ENCODE data around the gene EFNA2.

Gene EFNA2

DNA sequence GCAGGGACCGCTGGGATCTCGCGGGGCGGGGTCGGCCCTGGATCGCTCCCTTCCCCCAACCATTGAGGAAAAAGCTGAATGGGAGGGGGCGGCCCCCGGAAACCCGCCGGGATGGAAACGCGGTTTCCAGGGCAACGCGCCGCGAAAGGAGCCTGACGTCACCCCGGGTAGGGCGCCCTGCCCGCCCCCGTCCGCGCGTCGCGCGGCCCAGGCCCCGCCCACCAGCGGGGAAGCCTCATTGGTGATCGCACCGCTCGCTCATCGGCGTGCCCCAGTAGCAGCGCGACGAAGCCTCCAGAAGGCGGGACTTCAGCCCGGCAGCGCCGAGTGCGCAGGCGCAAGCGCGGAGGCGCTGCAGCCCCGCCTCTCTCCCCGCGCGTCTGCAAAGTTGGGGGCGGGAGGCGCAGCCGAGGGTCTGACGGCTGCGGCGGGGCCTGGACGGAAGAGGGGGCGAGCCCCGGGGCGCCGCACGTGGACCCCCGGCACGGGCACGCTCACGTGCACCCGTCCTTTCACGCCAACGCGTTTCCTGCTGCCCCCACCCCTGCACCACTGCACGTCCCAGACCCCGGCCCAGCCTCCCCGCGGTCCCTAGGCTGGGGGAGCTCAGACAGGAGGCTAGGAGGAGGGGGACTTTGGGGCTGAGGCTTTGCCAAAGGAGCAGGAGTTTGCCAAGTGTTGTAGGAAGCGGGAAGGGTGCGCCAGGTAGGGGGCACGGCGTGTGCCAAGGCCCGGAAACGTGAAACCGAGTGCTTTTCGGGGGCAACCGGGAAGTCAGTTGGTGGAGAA is 24.7 kb upstream of the EFNA2 start:
- DNase-seq, result peak; percentile 97

DNA sequence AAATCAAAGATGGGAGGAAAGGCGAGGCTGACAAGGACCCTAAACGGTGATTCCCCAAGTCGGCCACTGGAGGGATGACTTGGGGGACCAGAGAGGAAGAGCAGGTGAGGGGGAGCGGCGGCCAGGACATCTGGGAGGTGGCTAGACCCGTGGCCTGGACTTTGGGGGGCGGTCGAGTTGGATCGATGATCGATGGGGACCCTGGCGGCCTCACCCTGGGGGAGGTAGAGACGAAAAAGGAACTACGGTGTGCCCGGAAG is 24.2 kb upstream of the EFNA2 start:
- no peak for DNase-seq

DNA sequence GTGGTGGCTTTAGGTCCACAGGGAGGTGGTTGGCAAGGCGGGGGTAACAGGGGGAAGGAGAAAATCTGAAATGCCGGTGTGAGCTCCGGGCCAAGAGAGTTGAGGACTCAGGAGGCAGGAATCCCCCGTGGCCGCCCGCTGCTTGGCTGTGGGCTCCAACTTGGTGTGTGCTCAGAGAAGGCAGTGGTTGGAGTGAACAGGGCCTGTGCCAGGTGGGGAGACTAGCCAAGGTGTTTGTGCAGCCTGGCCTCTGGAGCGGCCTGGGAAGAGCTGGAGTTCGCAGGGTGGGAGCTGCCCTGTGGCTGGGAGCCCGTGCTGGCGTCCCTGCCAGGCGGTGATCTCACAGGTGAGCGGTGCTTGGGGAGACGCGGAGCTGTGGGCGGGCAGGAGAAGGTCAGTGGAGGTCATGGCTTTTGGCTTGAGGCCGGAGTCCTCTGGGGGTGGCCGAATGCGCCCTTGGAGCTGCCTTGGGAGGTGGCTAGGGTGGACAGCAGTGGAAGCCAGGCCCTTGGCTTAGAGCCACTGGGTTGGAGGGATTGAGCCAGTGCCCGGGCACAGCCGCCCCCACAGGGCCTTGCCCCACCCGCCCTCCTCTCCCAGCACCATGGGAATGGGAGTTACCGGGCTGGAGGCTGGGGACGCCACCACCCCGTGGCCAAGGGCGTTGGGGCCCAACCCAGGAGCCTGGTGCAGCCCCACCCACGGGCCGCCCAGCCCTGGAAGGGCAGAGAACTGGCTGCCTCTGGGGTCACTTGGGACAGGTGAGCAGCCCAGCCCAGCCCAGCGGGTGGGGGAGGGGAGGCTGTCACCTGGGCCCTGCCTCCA is 23.7 kb upstream of the EFNA2 start:
- DNase-seq, result no peak

DNA sequence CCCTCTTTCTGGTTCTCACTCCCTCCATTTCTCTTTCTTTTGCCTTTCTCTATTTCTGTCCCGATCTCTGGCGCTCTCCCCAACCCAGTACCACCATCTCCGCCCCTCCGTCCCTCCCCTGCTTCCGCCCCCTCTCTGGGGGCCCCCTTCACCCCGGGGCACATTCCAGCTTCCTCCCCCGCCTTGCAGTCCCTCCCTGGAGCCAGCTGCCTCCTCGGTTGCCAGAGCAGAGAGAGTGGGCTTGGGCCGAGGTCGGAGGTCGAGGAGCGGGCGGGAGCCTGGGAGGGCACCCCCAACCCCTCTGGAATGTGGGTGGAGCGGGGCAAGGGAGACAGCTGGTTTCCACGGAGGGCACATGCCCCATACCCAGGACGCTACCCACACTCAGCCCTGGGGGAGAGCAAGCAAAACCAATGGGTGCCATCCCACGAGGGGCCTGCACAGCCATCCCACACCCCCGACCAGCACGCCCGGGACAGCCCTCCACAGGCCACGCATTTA is 23.0 kb upstream of the EFNA2 start:
- DNase-seq, result no peak

DNA sequence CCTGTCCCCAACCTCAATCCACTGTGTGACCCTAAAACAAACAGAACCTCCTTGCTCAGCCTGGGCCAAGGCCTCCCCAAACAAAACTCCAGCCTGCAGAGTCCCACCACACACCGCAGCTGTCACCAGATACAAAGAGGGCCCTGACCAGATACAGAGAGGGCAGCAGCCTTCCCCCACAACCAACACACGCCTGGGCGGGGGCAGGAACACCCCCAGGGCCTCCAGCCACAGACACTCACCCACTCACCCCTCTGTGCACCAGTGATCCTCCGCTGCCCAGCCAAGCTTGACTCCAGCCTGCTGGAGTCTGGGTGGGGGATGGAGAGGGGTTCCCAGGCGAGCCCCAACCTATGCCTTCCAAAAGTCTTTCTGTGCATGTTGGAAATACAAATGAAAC is 22.5 kb upstream of the EFNA2 start:
- DNase-seq, result no peak

DNA sequence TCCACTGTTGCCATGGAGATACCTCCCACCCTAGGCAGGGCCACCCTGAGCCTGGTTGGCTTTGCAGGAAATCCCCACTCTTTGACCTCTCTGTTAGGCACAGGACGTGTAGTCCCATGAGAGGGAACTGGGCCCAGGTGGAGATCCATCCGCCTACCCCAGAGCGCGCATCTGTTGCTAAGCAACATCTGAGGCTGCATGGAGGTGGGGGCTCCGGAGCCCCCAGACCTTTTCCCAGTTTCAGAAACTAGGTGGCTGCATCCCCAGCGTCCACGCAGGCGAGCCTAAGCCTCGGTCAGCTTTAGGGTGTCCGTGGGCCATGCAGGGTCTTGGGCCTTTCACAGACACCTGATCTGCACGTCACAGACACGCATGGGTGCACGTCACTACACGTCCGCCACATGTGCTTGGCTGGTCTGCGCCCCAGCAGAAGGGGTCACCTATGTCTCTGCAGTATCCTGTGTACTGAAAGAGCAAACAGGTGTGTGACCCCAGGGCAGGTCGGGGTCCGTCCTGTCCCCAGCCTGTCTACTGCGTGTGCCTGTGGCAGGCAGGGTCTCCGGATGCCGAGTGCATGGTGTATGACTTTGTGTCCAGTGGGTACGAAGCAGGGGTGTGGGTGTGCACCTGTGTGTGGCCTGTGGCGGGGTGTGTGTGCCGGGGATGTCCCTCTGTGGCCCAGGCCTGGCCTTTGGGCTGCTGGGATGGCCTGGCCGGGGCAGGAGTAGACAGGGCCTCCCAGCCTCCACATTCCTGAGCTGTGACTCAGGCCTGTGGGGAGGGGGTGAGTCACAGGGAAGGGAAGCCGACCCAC is 20.7 kb upstream of the EFNA2 start:
- no peak for DNase-seq

DNA sequence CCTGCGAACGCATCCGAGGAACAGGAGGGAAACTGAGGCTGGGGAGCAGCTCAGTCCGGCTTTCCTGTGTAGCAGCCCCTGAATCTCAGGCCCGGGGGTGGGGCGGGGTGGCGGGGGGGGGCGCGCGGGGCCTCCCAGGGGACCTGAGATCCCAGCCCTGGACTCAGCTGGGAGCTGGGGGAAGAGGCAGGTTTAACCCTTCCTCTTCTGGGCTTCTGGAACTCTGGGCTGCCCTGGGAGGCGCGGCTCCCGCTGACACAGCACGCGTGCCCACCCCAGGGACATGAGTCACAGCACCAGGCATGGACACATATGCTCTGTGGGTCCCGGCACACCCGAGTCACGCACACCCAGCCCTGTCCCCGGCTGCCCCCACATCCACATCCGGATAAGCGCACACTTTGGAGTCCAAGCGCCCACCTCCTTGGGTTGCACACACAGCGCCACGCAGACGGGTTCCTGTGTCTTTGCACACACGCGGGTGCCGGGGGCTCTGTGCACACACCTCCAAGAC is 20.0 kb upstream of the EFNA2 start:
- peak; percentile 44 for DNase-seq

DNA sequence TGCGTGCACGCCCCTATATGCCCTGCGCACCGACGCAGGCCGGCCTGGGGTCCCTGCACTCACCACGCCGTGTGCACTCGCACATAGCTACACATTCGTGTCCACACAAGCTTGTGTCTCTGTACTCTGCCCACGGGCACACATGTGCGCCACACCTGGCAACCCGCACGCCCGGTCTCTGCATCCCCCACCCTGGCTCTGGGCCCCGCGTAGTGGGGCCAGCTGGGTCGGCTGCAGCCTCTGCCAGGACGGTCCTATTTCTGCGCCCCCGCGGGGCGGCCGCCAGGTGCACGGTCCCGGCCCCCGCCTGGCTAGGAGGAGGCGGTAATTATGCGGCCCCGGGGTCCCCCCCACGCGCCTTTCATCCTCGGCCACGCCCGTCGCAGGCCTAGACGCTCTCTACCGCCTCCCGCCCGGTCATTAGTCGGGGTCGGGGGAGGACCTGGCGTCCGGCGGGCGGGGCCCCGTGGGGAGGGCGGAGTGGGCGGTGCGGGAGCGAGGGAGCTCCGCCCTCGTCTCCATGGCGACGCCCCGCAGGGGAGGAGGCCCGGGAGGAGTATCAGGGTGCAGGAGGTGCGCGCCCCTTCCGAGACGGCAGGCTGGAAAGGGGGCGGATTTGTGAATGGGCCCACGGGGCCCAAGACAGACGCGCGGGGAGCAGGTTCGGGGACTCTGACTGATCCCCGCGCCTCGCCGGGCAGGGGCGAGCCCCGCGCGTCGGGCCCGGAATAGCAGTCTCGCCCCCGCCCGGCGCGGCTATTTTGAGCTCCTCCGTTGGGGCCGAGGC is 19.4 kb upstream of the EFNA2 start:
- peak; percentile 70 for DNase-seq

DNA sequence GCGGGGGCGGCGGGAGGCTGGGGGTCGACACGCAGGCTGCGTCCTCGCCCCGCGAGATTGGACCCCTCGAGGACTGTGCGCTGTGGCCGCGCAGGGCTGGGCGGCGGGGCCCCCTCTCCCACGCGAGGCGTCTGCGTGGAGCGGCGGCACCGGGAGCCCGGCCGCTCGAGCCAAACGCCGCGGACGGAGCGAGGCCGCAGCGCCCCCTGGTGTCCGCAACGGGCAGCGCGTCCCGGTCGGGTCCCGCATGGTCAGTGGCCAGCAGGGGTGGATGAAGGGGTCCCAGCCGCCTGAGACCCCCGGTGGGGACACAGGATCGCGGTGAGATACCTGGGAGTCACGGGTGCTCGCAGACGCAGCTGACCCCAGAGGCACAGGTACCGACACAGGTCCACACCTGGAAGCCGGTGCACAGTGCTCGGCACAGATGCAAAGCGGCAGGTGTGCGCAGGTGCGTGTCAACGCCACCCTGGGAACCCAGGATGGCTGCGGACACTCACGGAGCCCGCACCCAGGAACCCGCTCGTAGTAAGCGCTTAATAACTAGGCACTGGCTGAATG is 18.7 kb upstream of the EFNA2 start:
- peak; percentile 60 for DNase-seq

DNA sequence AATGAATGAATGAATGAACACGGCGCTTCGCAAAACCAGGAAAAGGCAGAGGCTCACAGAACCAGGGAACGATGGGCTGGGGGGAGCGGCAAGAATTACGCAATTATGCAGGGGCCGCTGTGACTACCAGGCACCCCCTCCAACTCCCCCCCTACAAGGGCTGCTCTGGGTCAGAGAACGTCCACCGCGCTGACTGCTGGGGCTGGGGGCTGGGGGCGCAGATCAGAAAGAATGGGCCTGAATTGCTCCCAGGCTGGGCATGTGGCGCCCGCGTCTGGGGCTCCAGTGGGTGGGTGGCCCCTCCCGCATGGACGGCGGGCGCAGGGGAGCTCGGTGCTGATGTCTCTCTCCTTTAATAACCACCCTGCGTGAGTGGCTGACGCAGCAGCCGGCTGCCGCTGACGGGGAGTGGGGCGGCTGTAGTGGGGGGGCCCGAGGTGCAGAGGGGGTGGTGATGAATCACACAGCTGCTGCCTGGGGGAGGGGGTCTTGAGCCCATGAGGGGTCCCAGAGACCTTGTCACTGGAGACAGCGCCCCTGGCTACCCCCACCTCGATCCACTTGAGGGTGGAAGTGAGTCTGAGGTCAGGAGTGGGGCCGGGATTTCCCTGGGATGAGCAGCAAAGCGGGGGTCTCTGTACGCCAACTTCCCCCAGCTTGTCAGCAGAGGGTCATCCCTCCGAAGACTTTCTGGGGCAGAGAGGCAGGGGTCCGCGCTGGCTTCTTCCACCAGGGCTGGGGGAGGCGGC is 18.0 kb upstream of the EFNA2 start:
- peak; percentile 30 for DNase-seq

DNA sequence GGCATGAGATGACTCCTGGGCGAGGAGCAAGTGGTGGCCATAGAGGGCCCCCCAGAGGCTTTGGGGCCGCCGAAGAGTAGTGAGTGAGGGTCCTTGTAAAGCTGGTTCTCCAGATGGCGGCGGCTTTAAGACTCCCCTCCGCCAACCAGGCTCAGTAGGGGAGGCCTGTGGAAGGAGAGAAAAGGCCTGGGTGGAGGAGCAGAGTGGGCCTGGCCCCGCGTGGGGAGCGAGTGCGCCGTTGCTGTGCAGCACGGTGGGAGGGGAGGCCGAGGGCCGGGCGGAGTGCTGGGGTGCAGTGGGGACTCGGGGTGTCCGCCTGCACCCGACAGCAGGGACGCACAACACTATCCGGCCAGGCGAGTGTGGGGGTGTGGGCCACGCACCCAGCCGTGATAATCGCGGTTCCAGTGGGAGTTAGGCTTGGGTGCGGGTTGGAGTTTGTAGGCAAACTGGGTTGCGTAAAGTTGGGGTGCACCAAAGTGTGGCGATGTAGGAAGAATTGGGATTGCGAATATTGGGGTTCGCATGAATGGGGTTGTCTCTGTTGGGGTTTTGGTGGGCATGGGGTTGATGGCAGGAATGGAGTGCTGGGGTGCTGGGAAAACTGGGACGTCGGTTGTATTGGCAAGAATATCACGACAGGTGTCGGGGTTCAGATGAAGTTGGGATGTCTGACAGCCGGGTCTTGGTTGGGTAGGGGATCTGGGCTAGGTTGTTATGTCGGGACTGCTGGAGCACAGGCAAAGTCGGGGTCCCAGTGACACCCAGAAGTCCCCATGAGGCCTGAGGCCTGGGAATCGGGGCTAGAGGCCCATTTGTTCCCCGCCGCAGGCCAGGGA is 17.2 kb upstream of the EFNA2 start:
- DNase-seq, result no peak

DNA sequence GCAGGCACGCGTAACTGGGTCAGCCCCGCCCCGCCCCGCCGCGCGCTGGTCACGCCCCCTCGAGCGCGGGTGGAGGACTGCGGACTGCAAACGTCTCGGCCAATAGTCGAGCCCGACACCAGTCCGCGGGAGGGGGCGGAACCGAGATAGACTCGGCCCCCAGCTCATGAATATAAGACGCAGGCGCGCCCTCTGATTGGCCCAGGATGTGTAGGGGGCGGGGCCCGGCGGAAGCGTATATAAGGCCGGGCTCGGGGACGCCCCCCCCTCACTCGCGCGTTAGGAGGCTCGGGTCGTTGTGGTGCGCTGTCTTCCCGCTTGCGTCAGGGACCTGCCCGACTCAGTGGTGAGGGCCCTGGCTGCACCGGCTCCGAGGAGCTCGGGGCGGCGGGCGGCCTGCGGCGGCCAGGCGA is 16.6 kb upstream of the EFNA2 start, which contains the start of gene CIRBP:
CIRBP (plus strand) TSS at position 268 of the 413 bp plus-strand sequence. CDS start 1,602 bp downstream, outside the sequence.
- peak; percentile 99 for DNase-seq

DNA sequence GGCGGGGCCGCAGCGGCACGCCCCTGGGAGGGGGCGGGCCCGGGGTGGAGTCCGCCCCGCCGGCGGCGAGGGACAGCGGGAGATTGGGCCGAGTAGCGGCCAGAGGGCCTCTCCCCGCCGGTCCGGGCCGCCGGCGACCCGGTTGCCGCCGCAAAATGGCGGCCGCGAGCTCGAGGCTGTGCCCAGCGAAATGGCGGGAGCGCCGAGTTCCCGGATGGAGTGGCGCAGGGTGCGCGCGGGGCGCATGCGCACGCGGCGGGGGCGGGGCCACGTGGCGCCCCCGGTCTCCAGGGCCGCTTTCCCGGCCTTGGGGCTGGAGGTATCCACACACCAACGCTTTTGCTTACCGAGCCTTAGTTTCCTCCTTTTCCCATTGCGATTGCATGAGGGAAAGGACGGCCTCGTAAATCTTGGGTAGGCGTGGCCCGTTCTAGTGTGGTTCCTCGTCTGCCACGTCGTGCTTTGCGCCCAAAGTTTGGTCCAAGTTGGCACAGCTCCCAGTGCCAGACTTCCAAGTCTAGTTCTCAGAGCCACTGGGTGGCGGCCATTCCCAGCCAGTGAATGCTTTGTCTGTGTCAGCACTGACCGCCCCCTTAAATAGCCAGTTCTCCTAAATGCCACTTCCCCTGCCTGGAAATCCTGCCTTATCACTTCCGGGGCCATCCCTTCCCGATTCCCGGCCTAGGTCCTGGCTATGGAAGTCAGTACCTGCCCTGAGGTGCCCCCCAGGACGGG is 16.0 kb upstream of the EFNA2 start:
- peak; percentile 86 for DNase-seq

DNA sequence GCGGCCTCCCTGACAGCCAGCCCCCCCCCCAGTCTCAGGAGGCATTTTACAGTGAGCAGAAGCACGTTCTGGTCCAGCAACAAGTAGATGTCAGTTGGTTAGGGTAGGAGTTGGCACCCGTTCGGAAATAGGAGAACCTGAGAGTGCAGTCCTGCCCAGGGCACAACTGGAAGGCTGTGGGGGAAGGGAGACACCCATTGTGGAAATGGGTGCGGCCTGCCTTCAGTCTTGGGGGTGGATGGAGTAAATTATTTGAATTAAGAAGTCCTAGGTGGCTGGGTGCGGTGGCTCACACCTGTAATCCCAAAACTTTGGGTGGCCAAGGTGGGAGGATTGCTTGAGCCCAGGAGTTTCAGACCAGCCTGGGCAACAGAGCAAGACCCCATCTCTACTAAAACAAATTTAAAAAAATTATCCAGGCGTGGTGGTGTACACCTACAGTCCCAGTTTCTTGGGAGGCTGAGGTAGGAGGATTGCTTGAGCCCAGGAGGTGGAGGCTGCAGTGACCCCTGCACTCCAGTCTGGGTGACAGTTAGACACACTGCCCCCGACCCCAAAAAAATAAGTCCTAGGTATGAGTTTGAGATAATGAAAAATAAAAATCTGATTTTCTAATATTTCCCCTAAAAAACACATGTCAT is 15.3 kb upstream of the EFNA2 start:
- peak; percentile 40 for DNase-seq

DNA sequence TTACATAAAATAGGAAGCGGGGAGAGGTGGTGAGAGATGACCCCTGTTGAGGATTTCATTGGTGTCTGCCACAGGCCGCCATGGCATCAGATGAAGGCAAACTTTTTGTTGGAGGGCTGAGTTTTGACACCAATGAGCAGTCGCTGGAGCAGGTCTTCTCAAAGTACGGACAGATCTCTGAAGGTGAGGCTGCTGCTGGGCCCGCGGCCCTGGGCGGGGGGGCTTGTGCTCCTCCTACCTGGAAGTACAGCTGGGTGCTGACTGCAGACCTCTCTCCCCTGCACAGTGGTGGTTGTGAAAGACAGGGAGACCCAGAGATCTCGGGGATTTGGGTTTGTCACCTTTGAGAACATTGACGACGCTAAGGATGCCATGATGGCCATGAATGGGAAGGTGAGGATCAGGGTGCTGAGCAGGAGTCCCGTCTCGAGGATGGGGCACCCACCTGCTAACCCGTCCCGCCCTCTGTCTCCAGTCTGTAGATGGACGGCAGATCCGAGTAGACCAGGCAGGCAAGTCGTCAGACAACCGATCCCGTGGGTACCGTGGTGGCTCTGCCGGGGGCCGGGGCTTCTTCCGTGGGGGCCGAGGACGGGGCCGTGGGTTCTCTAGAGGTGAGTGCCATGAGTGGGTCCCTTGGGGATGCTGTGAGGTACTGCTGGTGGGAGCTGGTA is 14.7 kb upstream of the EFNA2 start:
- no peak for DNase-seq

DNA sequence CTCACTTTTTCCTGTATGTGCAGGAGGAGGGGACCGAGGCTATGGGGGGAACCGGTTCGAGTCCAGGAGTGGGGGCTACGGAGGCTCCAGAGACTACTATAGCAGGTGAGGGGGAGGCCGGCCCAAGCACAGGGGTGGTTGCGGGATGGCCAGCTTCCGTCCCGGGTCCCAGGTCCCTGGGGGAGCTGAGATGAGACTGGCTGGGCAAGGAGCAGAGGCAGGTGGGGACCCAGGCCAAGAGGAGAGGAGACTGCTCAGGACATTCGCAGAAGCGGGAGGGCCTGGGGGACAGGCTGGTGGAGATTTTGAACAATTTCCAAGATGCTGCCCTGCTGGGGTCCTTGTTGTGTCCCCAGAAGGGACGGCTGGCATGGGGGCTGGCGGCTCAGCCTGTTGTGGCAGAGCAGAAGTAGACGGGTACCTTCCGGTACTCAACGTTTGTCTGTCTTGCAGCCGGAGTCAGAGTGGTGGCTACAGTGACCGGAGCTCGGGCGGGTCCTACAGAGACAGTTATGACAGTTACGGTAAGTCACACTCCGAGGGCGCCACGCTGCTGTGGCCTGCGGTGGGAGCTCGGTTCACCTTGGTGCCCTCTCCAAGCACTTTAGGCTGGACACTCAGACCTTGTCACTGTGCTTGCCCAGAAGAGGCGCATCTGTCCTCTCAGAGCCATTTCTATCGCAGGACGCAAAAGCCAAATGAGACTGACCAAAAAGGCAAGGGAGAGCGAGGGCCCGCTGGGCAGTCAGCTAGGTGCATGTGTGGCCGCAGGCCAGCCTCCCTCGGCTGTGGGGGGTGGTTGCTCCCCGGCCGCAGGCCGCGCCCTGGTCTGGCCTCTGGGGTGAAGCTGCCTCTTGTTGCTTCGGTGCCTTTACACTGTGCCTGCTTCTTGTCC is 13.9 kb upstream of the EFNA2 start:
- no peak for DNase-seq

Data from activated naive CD4-positive, alpha-beta T cell treated with anti-CD3 and anti-CD28 coated beads, Interleukin-2, amount 50 U/mL, for 16 hours (primary cell).